ENCODE data around the gene CDKN2AIP. TPM values are rescaled to one million over a fixed set of nuclear protein-coding genes. Genes with fewer than 3 reads are reported as not detected.
"Not testable (repeated sequence)": the region's sequence is repeated elsewhere in the genome, so short reads cannot be mapped to it uniquely, and the experiment has no call there.

The CDKN2AIP gene
- total RNA-seq, 1 donor from 2014 or later = 16.3 TPM

DNA sequence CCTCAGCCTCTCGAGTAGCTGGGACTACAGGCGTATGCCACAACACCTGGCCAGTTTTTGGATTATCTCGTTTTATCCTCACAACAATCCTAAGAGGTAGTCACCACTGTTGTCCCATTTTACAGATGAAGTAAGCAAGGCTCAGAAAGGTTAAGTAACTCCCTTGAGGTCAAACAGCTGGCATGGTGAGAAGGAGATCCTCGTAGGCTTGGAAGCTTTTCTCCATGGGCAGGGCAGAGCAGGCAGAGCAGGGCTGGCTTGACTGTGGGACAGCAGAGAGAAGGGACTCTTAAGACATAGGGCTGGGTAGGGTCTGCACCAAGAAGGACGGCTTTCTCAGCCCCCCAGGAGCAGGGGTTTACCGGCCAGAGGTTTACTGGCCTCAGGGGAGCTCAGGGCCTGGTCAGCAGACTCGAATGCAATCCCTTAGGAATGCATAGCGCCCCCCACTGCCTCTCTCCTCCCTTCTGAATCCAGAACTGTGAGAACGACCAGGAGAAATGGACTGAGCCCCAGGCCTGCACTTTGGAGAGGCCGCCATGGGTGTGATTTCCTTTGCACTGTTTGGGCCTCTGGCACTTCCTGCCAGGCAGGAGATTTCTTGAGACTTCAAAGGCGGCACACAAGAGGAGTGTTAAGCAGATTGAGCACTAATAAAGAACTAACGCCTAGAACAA, 14.0 kb upstream of the CDKN2AIP start:
- no peak overlapping the region for H3K4me3 ChIP-seq (ENCODE audit: low read depth, low read length)
- no peak for DNase-seq (ENCODE audit: low read depth)
- no peaks in the 10 kb centered on the region for H3K36me3 ChIP-seq (ENCODE audit: control insufficient read depth, insufficient read depth, low read length)
- TF ChIP-seq, protein P1, sequence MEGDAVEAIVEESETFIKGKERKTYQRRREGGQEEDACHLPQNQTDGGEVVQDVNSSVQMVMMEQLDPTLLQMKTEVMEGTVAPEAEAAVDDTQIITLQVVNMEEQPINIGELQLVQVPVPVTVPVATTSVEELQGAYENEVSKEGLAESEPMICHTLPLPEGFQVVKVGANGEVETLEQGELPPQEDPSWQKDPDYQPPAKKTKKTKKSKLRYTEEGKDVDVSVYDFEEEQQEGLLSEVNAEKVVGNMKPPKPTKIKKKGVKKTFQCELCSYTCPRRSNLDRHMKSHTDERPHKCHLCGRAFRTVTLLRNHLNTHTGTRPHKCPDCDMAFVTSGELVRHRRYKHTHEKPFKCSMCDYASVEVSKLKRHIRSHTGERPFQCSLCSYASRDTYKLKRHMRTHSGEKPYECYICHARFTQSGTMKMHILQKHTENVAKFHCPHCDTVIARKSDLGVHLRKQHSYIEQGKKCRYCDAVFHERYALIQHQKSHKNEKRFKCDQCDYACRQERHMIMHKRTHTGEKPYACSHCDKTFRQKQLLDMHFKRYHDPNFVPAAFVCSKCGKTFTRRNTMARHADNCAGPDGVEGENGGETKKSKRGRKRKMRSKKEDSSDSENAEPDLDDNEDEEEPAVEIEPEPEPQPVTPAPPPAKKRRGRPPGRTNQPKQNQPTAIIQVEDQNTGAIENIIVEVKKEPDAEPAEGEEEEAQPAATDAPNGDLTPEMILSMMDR (IDR thresholded peaks at IDR 0.05; ENCODE audit: insufficient read depth, low read length, severe bottlenecking) = no peak
- H3K27me3 ChIP-seq (ENCODE audit: control insufficient read depth, insufficient read depth, low read length) = no peaks in the 10 kb centered on the region
- no peak for FAIRE-seq

DNA sequence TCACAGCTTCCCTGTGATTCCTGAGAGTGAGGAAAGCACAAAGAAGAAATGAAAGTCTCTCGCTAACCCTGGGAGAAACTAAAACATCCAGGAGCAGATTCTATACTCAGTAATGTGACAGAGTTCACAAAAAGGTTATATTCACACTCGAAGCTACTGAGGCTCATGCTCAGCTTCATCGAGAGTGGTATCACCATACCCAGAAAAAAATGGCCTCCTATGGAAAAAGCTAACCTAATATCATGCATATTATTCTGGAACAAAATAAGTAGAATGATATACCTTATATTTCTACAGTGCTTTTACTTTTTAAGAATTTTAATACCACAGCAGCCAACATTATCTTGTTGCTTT, 13.5 kb upstream of the CDKN2AIP start:
- Histone ChIP-seq H3K36me3 (ENCODE audit: control insufficient read depth, insufficient read depth, low read length) (no peaks in the 10 kb centered on the region), H3K4me3 (ENCODE audit: low read depth, low read length) (no peak overlapping the region), H3K27me3 (ENCODE audit: control insufficient read depth, insufficient read depth, low read length) (no peaks in the 10 kb centered on the region)
- DNase-seq (ENCODE audit: low read depth) (no peak), FAIRE-seq (no peak)
- TF ChIP-seq, protein P1 (IDR thresholded peaks at IDR 0.05; ENCODE audit: insufficient read depth, low read length, severe bottlenecking) = no peak

DNA sequence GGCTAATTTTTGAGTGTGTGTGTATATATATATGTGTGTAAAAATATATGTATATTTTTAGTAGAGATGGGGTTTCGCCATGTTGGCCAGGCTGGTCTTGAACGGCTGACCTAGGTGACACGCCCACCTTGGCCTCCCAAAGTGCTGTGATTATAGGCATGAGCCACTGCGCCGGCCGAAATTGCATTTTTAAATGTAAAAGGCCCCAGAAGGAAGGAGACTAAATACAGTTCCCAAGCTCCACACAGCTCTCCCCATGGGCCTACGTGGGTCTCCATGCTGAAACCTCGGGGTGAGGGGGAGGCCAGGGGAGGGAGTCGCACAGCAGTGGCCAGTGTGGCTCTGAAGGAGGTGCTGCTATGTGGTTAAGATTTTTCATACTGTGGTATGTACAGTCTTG, 12.8 kb upstream of the CDKN2AIP start:
- no peak for FAIRE-seq
- TF ChIP-seq, protein P1 (IDR thresholded peaks at IDR 0.05; ENCODE audit: insufficient read depth, low read length, severe bottlenecking) = no peak

DNA sequence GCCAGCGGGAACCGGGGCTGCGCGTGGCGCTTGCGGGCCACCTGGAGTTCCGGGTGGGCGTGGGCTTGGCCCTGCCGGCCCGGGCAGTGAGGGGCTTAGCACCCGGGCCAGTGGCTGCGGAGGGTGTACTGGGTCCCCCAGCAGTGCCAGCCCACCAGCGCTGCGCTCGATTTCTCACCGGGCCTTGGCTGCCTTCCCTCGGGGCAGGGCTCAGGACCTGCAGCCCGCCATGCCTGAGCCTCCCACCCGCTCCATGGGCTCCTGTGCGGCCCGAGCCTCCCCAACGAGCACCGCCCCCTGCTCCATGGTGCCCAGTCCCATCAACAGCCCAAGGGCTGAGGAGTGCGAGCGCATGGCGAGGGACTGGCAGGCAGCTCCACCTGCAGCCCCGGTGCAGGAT, 11.3 kb upstream of the CDKN2AIP start:
- H3K4me3 ChIP-seq (ENCODE audit: low read depth, low read length); FAIRE-seq; H3K36me3 ChIP-seq (ENCODE audit: control insufficient read depth, insufficient read depth, low read length); H3K27me3 ChIP-seq (ENCODE audit: control insufficient read depth, insufficient read depth, low read length); DNase-seq (ENCODE audit: low read depth): not testable (repeated sequence)

More for the DNA sequence above, 12.8 kb upstream of the CDKN2AIP start:
- no peak for DNase-seq (ENCODE audit: low read depth)
- H3K27me3 ChIP-seq (ENCODE audit: control insufficient read depth, insufficient read depth, low read length) = no peaks in the 10 kb centered on the region
- no peak overlapping the region for H3K4me3 ChIP-seq (ENCODE audit: low read depth, low read length)
- H3K36me3 ChIP-seq (ENCODE audit: control insufficient read depth, insufficient read depth, low read length) = no peaks in the 10 kb centered on the region

DNA sequence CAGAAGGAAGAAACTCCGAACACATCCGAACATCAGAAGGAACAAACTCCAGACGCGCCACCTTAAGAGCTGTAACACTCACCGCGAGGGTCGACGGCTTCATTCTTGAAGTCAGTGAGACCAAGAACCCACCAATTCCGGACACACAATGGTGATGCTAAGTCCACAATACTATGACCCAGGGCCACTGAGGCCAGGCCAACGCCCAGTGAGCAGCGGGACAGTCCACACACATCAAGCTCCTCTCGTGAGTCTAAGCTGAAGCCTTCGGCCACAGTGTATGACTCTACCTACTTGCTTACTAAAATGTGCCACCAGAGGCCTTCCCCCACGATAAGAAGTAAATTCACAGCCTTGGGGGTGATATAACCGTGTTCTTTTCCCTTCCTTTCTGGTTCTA, 10.2 kb upstream of the CDKN2AIP start:
- DNase-seq (ENCODE audit: low read depth) (no peak), FAIRE-seq (no peak)
- H3K4me3 ChIP-seq (ENCODE audit: low read depth, low read length) = no peak overlapping the region
- TF ChIP-seq, protein P1 (IDR thresholded peaks at IDR 0.05; ENCODE audit: insufficient read depth, low read length, severe bottlenecking) = no peak
- H3K36me3 ChIP-seq (ENCODE audit: control insufficient read depth, insufficient read depth, low read length) = no peaks in the 10 kb centered on the region
- no peaks in the 10 kb centered on the region for H3K27me3 ChIP-seq (ENCODE audit: control insufficient read depth, insufficient read depth, low read length)

DNA sequence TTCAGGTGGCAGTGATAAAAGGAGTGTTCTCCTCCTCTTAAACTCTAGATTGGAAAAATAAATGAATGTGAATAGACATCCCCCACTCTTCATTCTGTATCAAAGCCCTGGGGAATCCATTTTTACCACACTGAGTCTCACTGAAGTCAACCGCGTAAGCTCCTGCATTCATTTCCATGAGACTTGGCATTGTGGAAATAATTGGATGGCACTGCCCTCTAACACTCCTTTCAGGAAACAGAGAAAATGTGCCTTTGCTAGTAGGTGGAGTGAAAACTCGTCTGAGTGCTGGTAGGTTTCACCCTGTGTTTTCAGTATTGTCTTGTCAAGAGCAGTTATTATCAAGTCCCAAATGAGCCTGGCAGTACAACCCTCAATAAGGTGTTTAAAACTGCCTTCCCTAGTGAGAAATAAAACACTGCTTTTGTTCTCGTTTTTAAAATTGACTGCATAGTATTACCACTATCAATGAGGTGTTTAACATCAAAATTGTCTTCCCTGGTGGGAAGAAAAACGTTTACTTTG, 9.7 kb upstream of the CDKN2AIP start:
- TF ChIP-seq, protein P1 (IDR thresholded peaks at IDR 0.05; ENCODE audit: insufficient read depth, low read length, severe bottlenecking) = no peak
- DNase-seq (ENCODE audit: low read depth) (no peak), FAIRE-seq (no peak)
- Histone ChIP-seq H3K27me3 (ENCODE audit: control insufficient read depth, insufficient read depth, low read length) (no peaks in the 10 kb centered on the region), H3K4me3 (ENCODE audit: low read depth, low read length) (no peak overlapping the region), H3K36me3 (ENCODE audit: control insufficient read depth, insufficient read depth, low read length) (no peaks in the 10 kb centered on the region)

Measured in bronchial epithelial cell (primary cell).